Fibroblast of skin of right biceps (primary cell): ENCODE results near the gene ZNF723.
"Not testable (repeated sequence)": the region's sequence is repeated elsewhere in the genome, so short reads cannot be mapped to it uniquely, and the experiment has no call there.

Experiments
- DNase-seq: peaks from one replicate; pipeline ENCODE4 v3.0.0-alpha.2; 2013

ZNF723 gene

DNA sequence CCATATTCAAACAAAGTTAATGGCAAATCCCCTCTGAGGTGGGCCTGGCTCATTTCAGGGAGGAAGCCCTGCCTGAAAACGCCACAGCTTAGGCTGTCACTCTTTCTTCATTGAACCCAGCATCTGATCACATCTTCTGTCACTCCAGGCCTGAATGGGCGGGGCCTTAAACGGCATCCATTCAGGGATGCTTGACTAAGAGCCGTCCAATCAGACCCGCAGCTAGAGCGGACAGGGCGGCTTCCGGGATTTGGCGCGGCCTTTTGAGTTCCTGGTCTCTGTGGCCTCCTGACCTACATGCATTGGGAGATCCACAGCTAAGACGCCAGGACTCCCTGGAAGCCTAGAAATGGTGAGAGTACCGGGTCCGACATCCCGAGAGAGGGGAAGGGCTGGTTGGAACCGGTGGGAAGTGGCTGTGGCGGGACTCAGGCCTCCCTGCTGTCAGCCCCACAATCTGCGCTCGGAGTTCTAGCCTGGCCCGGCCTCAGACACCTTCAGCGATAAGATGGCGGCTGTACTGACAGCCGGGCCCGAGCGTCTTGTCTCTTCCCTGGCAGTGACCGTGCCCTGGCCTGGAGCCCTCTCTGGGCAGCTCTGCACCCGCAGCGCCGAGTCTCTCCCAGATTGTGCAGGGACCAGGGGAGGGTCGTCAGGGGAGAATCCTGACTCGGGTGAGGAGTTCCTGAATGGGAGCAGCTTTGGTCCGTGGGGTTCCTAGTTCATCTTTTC is at the start of gene ZNF723:
ZNF723 (plus strand) TSS at position 261 of the 732 bp plus-strand sequence; CDS start at position 350, 89 bp downstream.
- no peak for DNase-seq

GRCh38 chr19:22783651-22784410 is 48.3 kb upstream of the ZNF723 start, which contains the start of gene ZNF99:
Gene ZNF99, minus strand, starts transcription at chr19:22784151. Its CDS starts 135 bp downstream, at chr19:22784016.
- DNase-seq: no peak

GRCh38 chr19:22792863-22793262 is 39.2 kb upstream of the ZNF723 start:
- DNase-seq: not testable (repeated sequence)

GRCh38 chr19:22797040-22797439 is 35.1 kb upstream of the ZNF723 start:
- no peak for DNase-seq

- no peak for DNase-seq
Measured at GRCh38 chr19:22806418-22806817, 25.7 kb upstream of the ZNF723 start.

GRCh38 chr19:22807061-22807835 is 24.8 kb upstream of the ZNF723 start:
- no peak for DNase-seq

- no peak for DNase-seq
Measured at GRCh38 chr19:22814124-22814523, 18.0 kb upstream of the ZNF723 start.

DNA sequence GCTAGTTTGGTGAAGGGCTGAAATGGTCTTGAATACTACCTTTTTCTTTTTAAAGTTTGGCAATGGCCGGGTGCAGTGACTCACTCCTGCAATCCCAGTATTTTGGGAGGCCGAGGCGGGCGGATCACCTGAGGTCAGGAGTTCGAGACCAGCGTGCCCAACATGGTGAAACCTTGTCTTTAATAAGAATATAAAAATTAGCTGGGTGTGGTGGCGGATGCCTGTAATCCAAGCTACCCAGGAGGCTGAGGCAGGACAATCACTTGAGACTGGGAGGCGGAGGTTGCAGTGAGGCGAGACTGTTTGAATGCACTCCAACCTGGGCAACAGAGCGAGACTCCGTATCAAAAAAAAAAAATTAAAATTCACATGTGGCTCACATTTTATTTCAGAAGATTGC is 880 bp upstream of the ZNF723 start:
- no peak for DNase-seq

GRCh38 chr19:22857713-22858320 is 25.7 kb downstream of the ZNF723 start:
- not testable (repeated sequence) for DNase-seq

DNA sequence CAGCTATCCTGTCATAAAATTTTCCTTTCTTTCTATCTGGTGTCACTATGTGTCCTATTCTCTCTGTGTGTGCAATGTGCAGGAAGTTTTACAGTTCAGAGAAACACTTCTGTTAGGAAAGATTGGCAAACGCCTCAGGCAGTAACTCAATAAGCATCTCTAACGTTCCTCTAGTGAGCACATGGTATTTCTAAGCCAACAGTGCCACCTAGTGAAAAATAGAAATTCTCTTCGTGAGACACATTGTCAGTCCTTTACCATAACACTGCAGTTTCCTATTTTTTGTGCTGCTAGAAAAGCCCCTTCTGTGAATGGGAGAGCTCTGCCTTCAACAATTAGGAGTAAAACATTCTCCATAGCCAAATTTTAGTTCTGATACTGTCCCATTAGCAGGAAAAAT is 50.7 kb downstream of the ZNF723 start:
- DNase-seq: peak; percentile 10

DNA sequence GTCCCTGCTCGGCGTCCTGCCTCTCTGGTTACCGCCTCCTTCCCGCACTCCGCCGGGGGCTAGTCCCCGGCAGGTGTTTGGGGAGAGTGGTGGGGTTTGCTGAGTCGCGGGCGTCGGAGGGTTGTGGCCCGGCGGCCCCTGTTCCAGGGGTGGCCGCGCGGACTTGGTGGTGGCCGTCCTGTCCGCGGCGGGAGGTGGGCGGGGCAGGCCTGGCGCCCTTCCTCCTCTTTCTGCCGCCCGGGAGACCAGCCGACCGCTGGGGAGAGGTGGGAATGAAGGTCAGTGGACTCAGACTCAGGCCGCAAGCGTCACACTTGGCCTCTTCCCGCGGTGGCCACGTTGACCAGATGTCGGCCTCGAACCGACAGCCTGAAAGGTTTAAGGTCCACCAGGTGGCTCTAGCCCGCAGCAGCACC is 61.8 kb downstream of the ZNF723 start:
- DNase-seq: no peak

GRCh38 chr19:22901431-22902130 is 69.5 kb downstream of the ZNF723 start:
- no peak for DNase-seq
